IMR-90 (cell line): ENCODE measurements around the gene RNF130. TPM values are rescaled to one million over a fixed set of nuclear protein-coding genes. Genes with fewer than 3 reads are reported as not detected.

Source experiments
- ATAC-seq: fragments of 200-7000 bp; cut with Tn5 transposase; 2 replicates; pipeline ENCODE4 v1.9.1; 2020; ENCODE audit warnings: low read depth, mild to moderate bottlenecking, moderate library complexity
- BruUV-seq: library from RNA; stranded (reverse); fragments of 400-500 nt; replicated peaks from 2 replicates; lab custom pipeline; 2021; lab: Mats Ljungman, UMichigan
- CTCF ChIA-PET: fragments of 300-600 bp; formaldehyde crosslinking; extraction: SDS; loops from one replicate; lab custom pipeline; 2021; ENCODE audit warnings: antibody characterized with exemption; lab: Yijun Ruan, JAX
- POLR2A ChIA-PET: fragments of 300-600 bp; sonication (Branson Sonifier 250); formaldehyde crosslinking; loops from one replicate; lab custom pipeline; 2022; ENCODE audit warnings: antibody characterized with exemption; ENCODE audit not compliant: unreplicated experiment; lab: Charles Lee
- DNase-seq: peaks from one replicate; pipeline ENCODE4 v3.0.0; 2013
- H2AFZ ChIP-seq: replicated peaks from 2 replicates; pipeline ENCODE3; 2013; ENCODE audit warnings: low read length, mild to moderate bottlenecking; ENCODE audit not compliant: poor library complexity
- H2AK5ac ChIP-seq: 2 replicates; pipeline ENCODE4 v1.6.1; 2013; ENCODE audit warnings: low read depth, low read length, inconsistent platforms
- H2AK9ac ChIP-seq: replicated peaks from 2 replicates; pipeline ENCODE3; 2013; ENCODE audit warnings: mild to moderate bottlenecking, low read depth, low read length, moderate library complexity; ENCODE audit not compliant: poor library complexity
- H2BK120ac ChIP-seq: 2 replicates; pipeline ENCODE4 v1.6.1; 2013; ENCODE audit warnings: low read depth, low read length, inconsistent platforms
- H2BK15ac ChIP-seq: 3 replicates; pipeline ENCODE4 v1.6.1; 2013; ENCODE audit warnings: low read depth, low read length, inconsistent platforms
- H2BK20ac ChIP-seq: 2 replicates; pipeline ENCODE4 v1.6.1; 2013; ENCODE audit warnings: low read depth, mild to moderate bottlenecking, inconsistent platforms, low read length, moderate library complexity
- H2BK5ac ChIP-seq: 2 replicates; pipeline ENCODE4 v1.6.1; 2013; ENCODE audit warnings: mild to moderate bottlenecking, low read depth, low read length, inconsistent platforms; ENCODE audit not compliant: poor library complexity, severe bottlenecking
- H3K14ac ChIP-seq: replicated peaks from 2 replicates; pipeline ENCODE4 v1.6.1; 2013; ENCODE audit warnings: low read depth, low read length, inconsistent platforms
- H3K18ac ChIP-seq: 2 replicates; pipeline ENCODE4 v1.6.1; 2013; ENCODE audit warnings: low read depth, low read length, control low read depth
- H3K23ac ChIP-seq: 2 replicates; pipeline ENCODE4 v1.6.1; 2013; ENCODE audit warnings: low read depth, low read length, inconsistent platforms
- H3K27ac ChIP-seq: 2 replicates; pipeline ENCODE4 v1.5.1; 2013; ENCODE audit warnings: mild to moderate bottlenecking, control low read depth, low read length; ENCODE audit not compliant: insufficient read depth
- H3K27me3 ChIP-seq: 2 replicates; pipeline ENCODE4 v1.6.1; 2013; ENCODE audit warnings: low read length; ENCODE audit not compliant: control insufficient read depth, insufficient read depth
- H3K36me3 ChIP-seq: 2 replicates; pipeline ENCODE4 v1.6.1; 2013; ENCODE audit warnings: low read length, mixed read lengths; ENCODE audit not compliant: control insufficient read depth, insufficient read depth
- H3K4ac ChIP-seq: 2 replicates; pipeline ENCODE4 v1.6.1; 2013; ENCODE audit warnings: low read depth, low read length, inconsistent platforms
- H3K4me1 ChIP-seq: 2 replicates; pipeline ENCODE4 v1.6.1; 2013; ENCODE audit warnings: low read length, mixed read lengths; ENCODE audit not compliant: control insufficient read depth, insufficient read depth
- H3K4me2 ChIP-seq: 2 replicates; pipeline ENCODE4 v1.6.1; 2013; ENCODE audit warnings: low read depth, mild to moderate bottlenecking, control low read depth, low read length, moderate library complexity
- H3K4me3 ChIP-seq: 2 replicates; pipeline ENCODE4 v1.5.1; 2013; ENCODE audit warnings: low read depth, mild to moderate bottlenecking, control low read depth, low read length, moderate library complexity; ENCODE audit not compliant: insufficient read depth
- H3K56ac ChIP-seq: 2 replicates; pipeline ENCODE4 v1.6.1; 2013; ENCODE audit warnings: low read length, inconsistent platforms; ENCODE audit not compliant: insufficient read depth; ENCODE audit errors: extremely low read depth
- H3K79me1 ChIP-seq, 2 experiments: 2 replicates each; pipeline ENCODE4 v1.6.1; 2013; ENCODE audit warnings: low read length in 2 of 2, inconsistent platforms in 1 of 2, low read depth in 1 of 2
- H3K9ac ChIP-seq: 2 replicates; pipeline ENCODE4 v1.6.1; 2013; ENCODE audit warnings: low read depth, low read length, control low read depth
- H3K9me1 ChIP-seq: 2 replicates; pipeline ENCODE4 v1.6.1; 2013; ENCODE audit warnings: low read length, inconsistent platforms; ENCODE audit not compliant: insufficient read depth
- H3K9me3 ChIP-seq: 2 replicates; pipeline ENCODE4 v1.6.1; 2013; ENCODE audit warnings: low read length; ENCODE audit not compliant: control insufficient read depth, insufficient read depth
- H4K20me1 ChIP-seq: 2 replicates; pipeline ENCODE4 v1.6.1; 2013; ENCODE audit warnings: low read length, inconsistent platforms; ENCODE audit not compliant: insufficient read depth
- H4K5ac ChIP-seq: 2 replicates; pipeline ENCODE4 v1.6.1; 2013; ENCODE audit warnings: mild to moderate bottlenecking, low read depth, low read length, control low read depth
- H4K8ac ChIP-seq, 2 experiments: 2 replicates each; pipeline ENCODE4 v1.6.1; 2013; ENCODE audit warnings: low read depth in 2 of 2, low read length in 2 of 2, control low read depth in 1 of 2, inconsistent platforms in 1 of 2
- H4K91ac ChIP-seq: 2 replicates; pipeline ENCODE4 v1.6.1; 2013; ENCODE audit warnings: low read depth, low read length, inconsistent platforms; ENCODE audit not compliant: insufficient read depth
- CEBPB ChIP-seq: IDR thresholded peaks from 2 replicates; pipeline ENCODE4 v1.6.1; 2012; ENCODE audit warnings: low read depth, low read length, improper control_type of control experiment
- RAD21 ChIP-seq: IDR thresholded peaks from 2 replicates; pipeline ENCODE4 v1.6.1; 2012; ENCODE audit warnings: low read length, improper control_type of control experiment
- WGBS, 2 experiments: methylation state at CpG; one replicate each; pipeline versions ENCODE4 v1.1.5 to v1.1.7; 2013; ENCODE audit warnings: missing lambda C conversion rate in 2 of 2; ENCODE audit not compliant: insufficient read length in 1 of 2; ENCODE audit errors: extremely low coverage in 2 of 2; 5-methylcytosine and 5-hydroxymethylcytosine counted together
- dilution Hi-C: fragments of 300-500 bp; cut with HindIII; formaldehyde crosslinking; loops from one replicate; pipeline ENCODE4 v1.14.3; 2018; ENCODE audit warnings: low sequenced_read_pairs; ENCODE audit not compliant: unreplicated experiment
- in situ Hi-C: fragments of 300-500 bp; cut with MboI; formaldehyde crosslinking; loops from 3 replicates; pipeline ENCODE4 v1.14.3; 2019; ENCODE audit warnings: low sequenced_read_pairs, inconsistent platforms, mixed read lengths
- intact Hi-C: fragments of 100-400 bp; cut with micrococcal nuclease; formaldehyde crosslinking; loops from 2 replicates; pipeline ENCODE4 v1.10.0; 2022
- polyA plus RNA-seq, 3 experiments: library from polyadenylated mRNA; depleted of rRNA; stranded (reverse); fragments of >200 nt; gene quantifications; 2 replicates each; pipeline ENCODE4 v1.2.3, GENCODE V29; 2012; ENCODE audit warnings: low replicate concordance in 1 of 3
- total RNA-seq: library from RNA; depleted of rRNA; stranded (reverse); fragments of >200 nt; gene quantifications from 2 replicates; pipeline ENCODE4 v1.2.3, GENCODE V29; 2012

RNF130 gene
- total and polyA plus RNA-seq, 2 of the 4 experiments (the other 2 are of a cell fraction), result 12.9 to 21.7 TPM

DNA sequence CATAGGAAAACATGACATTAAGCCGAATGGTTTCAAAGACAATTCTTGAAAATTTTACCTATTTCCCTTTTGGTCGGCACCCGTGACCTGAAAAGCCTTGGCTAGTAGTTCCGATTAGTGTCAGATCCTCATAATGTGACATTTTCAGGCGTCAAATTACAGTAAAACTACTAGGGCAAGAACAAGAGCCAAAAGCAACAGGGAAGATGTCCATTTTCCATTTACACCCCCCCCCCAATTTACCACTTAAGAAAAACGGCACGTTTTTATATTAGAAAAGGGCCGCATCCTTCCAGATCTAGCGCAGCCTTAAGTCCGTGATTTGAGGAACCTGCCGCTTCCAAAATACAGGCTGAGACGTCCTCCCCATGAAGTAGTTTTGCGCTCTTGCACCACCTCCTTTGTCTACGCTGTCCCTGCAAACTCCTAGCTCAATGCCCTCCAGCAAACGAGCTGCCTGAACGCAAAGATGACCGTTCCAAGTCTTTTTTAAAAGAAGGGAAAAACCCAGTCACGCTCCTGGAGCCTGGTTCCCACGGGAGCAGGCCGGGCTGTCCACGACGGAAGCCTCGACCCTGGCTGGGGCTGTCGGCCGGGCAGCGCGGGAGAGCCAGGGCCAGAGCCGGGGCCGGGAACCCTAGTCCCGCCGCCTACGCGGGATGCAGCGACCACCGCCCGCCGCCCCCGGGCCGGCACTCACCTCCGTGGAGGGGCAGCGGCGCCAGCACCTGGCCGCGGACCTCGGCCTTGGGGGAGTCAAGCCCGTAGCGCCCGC lies 616 bp downstream of the RNF130 start:
- H2BK15ac ChIP-seq, result no peak overlapping the region
- POLR2A ChIA-PET, result no interaction called here
- peak; percentile 44 for ATAC-seq
- 0 out of 2 replicates have a peak overlapping the region, but pooled peaks have one; percentile 11 for H4K5ac ChIP-seq
- H3K14ac ChIP-seq, result 0 out of 2 replicates have a peak overlapping the region, but pooled peaks have one; percentile 0
- H4K8ac ChIP-seq, result peak overlapping the region; percentile 31 to 53; a peak in 2 of 4 replicates
- intact Hi-C loops, result loop anchor here (5.0 kb wide), 1 partner anchor 164 kb away; the partner anchor contains the start of gene TBC1D9B
- WGBS, 2 experiments, result 3% methylated on average over 20 of the region's 48 CpGs; no CpG with 5 or more reads in 1 of the 2 experiments
- H3K36me3 ChIP-seq, result no peaks in the 10 kb centered on the region
- in situ Hi-C loops, result no loop called here
- TF ChIP-seq RAD21 (no peak), CEBPB (peak; percentile 45)
- dilution Hi-C loops, result no loop called here
- H2AK5ac ChIP-seq, result no peak overlapping the region
- peaks cover 21 to 33% of the 10 kb centered on the region in 2 experiments for H3K79me1 ChIP-seq
- H3K27me3 ChIP-seq, result no peaks in the 10 kb centered on the region
- H3K18ac ChIP-seq, result no peak overlapping the region
- CTCF ChIA-PET, result no interaction called here
- peaks cover 8% of the 10 kb centered on the region for H3K4me1 ChIP-seq
- no peak overlapping the region; the same call in 1 of the 2 replicates for H4K91ac ChIP-seq
- no peak overlapping the region for H2BK120ac ChIP-seq
- peaks cover 11% of the 10 kb centered on the region; the same call in 1 of the 2 replicates for H4K20me1 ChIP-seq
- H2BK5ac ChIP-seq, result peak overlapping the region; percentile 1
- peak overlapping the region; percentile 61 for H3K27ac ChIP-seq
- peaks cover 8% of the 10 kb centered on the region; the same call in 1 of the 2 replicates for H3K9me1 ChIP-seq
- H3K23ac ChIP-seq, result no peak overlapping the region; the same call in none of the 2 replicates
- BruUV-seq, result no TSS peak
- peak overlapping the region; percentile 1 for H2AK9ac ChIP-seq
- peak overlapping the region; percentile 91 for H2AFZ ChIP-seq
- peaks cover 3% of the 10 kb centered on the region; the same call in 1 of the 2 replicates for H3K9me3 ChIP-seq
- peak overlapping the region; percentile 77 for H3K4me2 ChIP-seq
- peak overlapping the region; percentile 93 for H3K4me3 ChIP-seq
- peak overlapping the region; percentile 75 for H3K9ac ChIP-seq
- H2BK20ac ChIP-seq, result no peak overlapping the region
- peak; percentile 55 for DNase-seq
- peak overlapping the region; percentile 33; the same call in 1 of the 2 replicates for H3K4ac ChIP-seq
- peak overlapping the region; percentile 42; the same call in 1 of the 2 replicates for H3K56ac ChIP-seq
